Effector memory CD4-positive, alpha-beta T cell (primary cell): ENCODE measurements around the gene JADE2.
A peak's percentile ranks its signal among the peaks of the same experiment; 100 is the strongest.

ENCODE experiments used
- DNase-seq, 3 donors: peaks; one replicate each; pipeline ENCODE4 v3.0.0-alpha.2; 2020
- H3K27ac ChIP-seq: 2 replicates; pipeline ENCODE4 v1.7.0; 2013; ENCODE audit warnings: mild to moderate bottlenecking, low read length, moderate library complexity; ENCODE audit not compliant: insufficient read depth, poor library complexity, severe bottlenecking
- H3K27me3 ChIP-seq: replicated peaks from 2 replicates; pipeline ENCODE4 v1.7.0; 2013; ENCODE audit warnings: mild to moderate bottlenecking, low read length; ENCODE audit not compliant: insufficient read depth, control insufficient read depth, poor library complexity, severe bottlenecking
- H3K36me3 ChIP-seq: 2 replicates; pipeline ENCODE4 v1.7.0; 2013; ENCODE audit warnings: mild to moderate bottlenecking, low read length, moderate library complexity; ENCODE audit not compliant: control insufficient read depth, insufficient read depth
- H3K4me1 ChIP-seq: 2 replicates; pipeline ENCODE4 v1.7.0; 2013; ENCODE audit warnings: low read length, mild to moderate bottlenecking; ENCODE audit not compliant: control insufficient read depth, insufficient read depth, poor library complexity, severe bottlenecking
- H3K4me3 ChIP-seq: 2 replicates; pipeline ENCODE4 v1.7.0; 2013; ENCODE audit warnings: low read length, low read depth, mild to moderate bottlenecking; ENCODE audit not compliant: insufficient read depth, poor library complexity, severe bottlenecking
- H3K9me3 ChIP-seq: 2 replicates; pipeline ENCODE4 v1.7.0; 2013; ENCODE audit warnings: mild to moderate bottlenecking, low read length, moderate library complexity; ENCODE audit not compliant: control insufficient read depth

The JADE2 gene

DNA sequence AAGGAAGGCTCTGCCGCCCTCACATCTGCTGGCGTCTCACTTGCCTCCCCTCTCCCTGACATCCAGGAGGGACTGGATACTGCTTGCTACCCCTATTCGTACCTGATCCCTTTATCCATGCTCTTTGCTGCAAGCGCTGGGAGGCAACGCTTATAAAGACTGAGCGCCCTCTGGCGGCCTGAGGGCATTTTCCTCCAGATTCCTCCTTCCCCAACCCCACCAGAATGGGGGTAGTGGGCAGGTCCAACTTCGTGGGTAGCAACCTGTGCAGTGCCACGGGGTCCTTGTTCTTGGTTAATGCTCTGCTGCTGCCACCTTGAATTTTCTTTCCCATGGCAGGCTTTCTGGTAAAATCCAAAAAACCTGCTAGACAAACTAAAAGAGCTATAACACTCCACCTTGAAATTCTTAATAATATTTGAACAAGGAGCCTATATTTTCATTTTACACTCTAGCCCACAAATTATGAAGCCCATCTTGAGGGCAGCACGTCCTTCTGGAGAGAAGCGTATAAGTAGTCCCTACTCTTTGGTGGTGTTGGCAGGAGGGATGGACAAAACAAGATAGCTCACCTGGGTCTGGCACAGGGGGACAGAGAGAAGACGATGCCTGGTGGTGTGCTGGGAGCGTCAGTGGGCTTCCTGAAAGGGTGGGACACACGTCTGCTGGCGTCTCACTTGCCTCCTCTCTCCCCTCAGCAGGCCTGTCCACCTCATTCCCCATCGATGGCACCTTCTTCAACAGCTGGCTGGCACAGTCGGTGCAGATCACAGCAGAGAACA, 52.5 kb downstream of the JADE2 start:
- DNase-seq = peak; percentile 47 to 60 (median 55)
- Histone ChIP-seq H3K27ac (peak overlapping the region; percentile 14), H3K27me3 (no peaks in the 10 kb centered on the region), H3K9me3 (no peaks in the 10 kb centered on the region), H3K4me1 (no peaks in the 10 kb centered on the region), H3K4me3 (no peak overlapping the region), H3K36me3 (peaks cover 79% of the 10 kb centered on the region)

DNA sequence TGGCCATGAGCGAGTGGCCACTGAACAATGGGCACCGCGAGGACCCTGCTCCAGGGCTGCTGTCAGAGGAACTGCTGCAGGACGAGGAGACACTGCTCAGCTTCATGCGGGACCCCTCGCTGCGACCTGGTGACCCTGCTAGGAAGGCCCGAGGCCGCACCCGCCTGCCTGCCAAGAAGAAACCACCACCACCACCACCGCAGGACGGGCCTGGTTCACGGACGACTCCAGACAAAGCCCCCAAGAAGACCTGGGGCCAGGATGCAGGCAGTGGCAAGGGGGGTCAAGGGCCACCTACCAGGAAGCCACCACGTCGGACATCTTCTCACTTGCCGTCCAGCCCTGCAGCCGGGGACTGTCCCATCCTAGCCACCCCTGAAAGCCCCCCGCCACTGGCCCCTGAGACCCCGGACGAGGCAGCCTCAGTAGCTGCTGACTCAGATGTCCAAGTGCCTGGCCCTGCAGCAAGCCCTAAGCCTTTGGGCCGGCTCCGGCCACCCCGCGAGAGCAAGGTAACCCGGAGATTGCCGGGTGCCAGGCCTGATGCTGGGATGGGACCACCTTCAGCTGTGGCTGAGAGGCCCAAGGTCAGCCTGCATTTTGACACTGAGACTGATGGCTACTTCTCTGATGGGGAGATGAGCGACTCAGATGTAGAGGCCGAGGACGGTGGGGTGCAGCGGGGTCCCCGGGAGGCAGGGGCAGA, 53.3 kb downstream of the JADE2 start:
- no peak for DNase-seq
- H3K9me3 ChIP-seq = no peaks in the 10 kb centered on the region
- no peak overlapping the region for H3K4me3 ChIP-seq
- H3K27me3 ChIP-seq = no peaks in the 10 kb centered on the region
- H3K27ac ChIP-seq = no peak overlapping the region
- no peaks in the 10 kb centered on the region for H3K4me1 ChIP-seq
- H3K36me3 ChIP-seq = peaks cover 72% of the 10 kb centered on the region

DNA sequence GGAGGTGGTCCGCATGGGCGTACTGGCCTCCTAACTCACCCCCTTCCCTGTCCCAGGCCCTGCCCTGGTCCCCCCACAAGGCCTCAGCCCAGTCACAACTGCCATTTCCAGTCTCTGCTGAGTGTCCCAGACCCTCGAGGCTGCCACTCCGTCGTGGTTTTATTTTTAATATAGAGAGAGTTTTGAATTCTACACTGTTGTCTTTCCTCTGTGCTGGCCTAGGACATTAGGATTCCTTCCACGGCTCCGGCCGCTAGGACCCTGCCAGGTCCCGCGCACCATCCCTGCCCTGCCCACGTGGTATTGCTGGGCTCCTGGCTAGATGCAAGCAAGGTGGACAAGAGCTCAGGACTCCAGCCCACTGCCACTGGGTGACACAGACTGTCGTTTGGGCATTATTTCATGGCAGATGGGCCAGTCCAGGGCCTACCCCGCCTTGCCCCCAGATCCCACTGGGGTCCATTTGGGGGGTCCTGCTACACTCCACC, 53.9 kb downstream of the JADE2 start:
- Histone ChIP-seq H3K4me3 (no peak overlapping the region), H3K27ac (no peak overlapping the region), H3K27me3 (no peaks in the 10 kb centered on the region), H3K4me1 (no peaks in the 10 kb centered on the region), H3K9me3 (no peaks in the 10 kb centered on the region), H3K36me3 (peaks cover 66% of the 10 kb centered on the region)
- no peak for DNase-seq

DNA sequence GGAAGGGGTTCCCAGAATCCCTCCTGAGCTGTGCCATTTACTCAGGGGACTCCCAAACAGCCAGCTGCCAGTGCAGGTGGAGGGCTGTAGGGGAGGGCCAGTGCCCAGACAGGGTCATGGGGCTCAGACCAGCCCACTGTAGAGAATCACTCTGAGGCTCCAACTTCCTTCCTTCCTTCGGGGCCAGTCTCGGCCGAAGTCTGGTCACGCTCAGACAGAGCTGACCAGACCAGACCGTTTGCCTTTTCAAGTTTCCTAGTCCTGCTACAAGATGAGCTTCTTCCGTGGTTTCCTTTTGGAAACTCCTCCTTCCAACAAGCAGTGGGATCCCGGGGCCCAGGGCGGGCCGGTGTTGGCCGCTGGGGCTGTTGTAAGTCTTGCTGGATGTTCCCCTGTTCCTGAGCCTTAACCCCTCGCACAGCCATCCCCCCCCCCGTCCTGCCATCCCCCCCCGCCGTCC, 54.6 kb downstream of the JADE2 start:
- Histone ChIP-seq H3K9me3 (no peaks in the 10 kb centered on the region), H3K4me3 (no peak overlapping the region), H3K27me3 (no peaks in the 10 kb centered on the region), H3K4me1 (no peaks in the 10 kb centered on the region), H3K36me3 (peaks cover 59% of the 10 kb centered on the region), H3K27ac (no peak overlapping the region)
- no peak for DNase-seq

DNA sequence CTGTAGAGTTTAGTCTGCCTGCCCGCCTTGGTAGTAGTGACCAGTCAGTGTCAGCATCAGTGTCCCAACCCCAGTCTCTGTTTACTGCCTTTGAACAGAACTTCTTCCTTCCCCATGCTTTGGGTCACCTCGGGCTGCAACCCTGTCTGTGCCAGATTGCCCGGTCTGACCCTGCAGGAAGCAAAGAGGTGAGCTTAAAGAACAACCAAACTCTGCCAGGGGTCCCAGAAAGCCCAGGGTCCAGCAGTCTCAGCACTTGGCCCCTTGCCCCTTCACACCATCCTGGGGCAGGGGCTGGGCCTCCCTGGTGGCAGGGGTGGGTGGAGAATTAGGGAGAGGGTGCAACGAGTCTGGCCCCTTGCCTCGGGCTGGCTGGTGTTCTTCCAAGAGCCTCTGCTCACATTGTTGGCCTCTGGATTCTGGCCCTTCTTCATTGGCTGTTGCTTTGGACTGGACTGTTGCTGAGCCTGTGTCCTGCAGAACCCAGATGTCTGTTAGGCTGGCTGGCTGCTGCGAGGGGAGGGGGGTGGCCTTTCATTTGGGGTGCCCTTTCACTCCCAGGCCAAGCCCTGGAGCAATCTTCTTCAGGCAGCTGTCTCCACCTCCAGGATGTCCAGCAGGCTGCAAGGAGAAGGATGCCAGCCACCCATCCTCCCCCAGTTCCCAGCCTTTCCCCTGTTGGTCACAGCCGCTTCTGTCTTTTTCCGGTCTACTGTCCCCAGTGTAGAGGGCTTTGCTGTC, 55.9 kb downstream of the JADE2 start:
- Histone ChIP-seq H3K27me3 (no peaks in the 10 kb centered on the region), H3K36me3 (peaks cover 45% of the 10 kb centered on the region), H3K4me1 (no peaks in the 10 kb centered on the region), H3K9me3 (no peaks in the 10 kb centered on the region), H3K27ac (no peak overlapping the region), H3K4me3 (no peak overlapping the region)
- DNase-seq = no peak

DNA sequence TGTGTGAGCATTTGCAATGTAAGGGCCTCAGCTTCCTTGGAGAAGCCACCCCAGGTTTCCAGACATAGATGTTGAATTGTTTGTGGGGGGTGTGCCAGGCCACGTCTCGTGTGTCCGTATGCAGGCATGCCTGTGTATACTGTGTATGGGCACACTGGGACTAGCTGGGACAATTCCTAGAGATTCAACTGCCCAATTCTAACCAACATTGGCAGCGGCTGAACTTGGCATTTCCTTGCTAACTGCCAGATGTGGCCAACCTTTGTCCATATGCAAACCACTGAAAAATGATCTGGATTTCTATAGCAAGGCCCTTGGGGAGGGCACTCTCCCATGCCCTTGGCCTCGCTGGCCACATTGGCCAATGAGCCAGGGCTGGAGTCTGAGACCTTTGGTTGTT, 56.8 kb downstream of the JADE2 start:
- no peak for DNase-seq
- Histone ChIP-seq H3K4me1 (peaks cover 5% of the 10 kb centered on the region), H3K27ac (no peak overlapping the region), H3K4me3 (no peak overlapping the region), H3K9me3 (no peaks in the 10 kb centered on the region), H3K36me3 (peaks cover 36% of the 10 kb centered on the region), H3K27me3 (no peaks in the 10 kb centered on the region)

DNA sequence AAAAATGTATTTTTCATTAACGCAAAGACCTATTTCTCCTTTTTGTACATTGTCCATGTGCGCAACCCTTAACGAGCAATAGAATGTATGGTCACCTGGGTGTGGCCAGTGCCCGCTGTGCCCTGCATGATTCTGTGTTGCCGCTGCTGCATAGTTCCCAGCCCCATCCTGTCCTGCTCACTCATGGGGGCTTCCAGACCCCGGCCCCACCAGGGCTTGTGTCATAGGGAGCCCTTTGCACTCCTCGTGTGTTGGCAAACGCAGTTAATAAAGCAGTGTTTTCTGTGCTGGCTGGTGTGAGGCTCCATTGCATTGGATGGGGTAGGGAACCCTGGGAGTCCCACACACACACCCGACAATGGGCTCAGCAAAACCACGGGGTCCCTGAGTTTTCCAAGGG, 57.5 kb downstream of the JADE2 start:
- Histone ChIP-seq H3K9me3 (no peaks in the 10 kb centered on the region), H3K4me1 (peaks cover 5% of the 10 kb centered on the region), H3K27me3 (no peaks in the 10 kb centered on the region), H3K36me3 (peaks cover 30% of the 10 kb centered on the region), H3K27ac (no peak overlapping the region), H3K4me3 (no peak overlapping the region)
- DNase-seq = no peak

DNA sequence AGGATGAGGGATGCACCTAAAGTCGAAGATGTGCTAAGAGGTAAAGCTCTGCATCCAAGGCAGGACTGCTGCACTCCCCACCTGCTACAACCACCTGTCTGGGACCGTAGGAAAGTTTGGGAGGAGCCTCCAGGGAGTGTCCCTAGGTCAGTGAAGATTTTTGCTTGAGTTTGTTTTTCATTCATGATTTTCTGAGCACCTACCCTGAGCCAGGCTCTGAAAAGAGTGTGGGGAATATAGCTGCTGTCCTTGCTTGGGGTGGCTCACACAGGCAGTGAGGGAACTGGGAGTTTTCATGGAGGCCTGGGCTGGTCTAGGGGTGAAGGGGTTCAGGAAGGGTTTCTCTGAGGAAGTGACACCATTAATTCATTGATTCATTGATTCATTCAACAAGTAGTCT, 58.3 kb downstream of the JADE2 start:
- peaks cover 5% of the 10 kb centered on the region for H3K4me1 ChIP-seq
- no peaks in the 10 kb centered on the region for H3K9me3 ChIP-seq
- peaks cover 22% of the 10 kb centered on the region for H3K36me3 ChIP-seq
- no peak for DNase-seq
- no peak overlapping the region for H3K4me3 ChIP-seq
- H3K27me3 ChIP-seq = no peaks in the 10 kb centered on the region
- H3K27ac ChIP-seq = no peak overlapping the region

DNA sequence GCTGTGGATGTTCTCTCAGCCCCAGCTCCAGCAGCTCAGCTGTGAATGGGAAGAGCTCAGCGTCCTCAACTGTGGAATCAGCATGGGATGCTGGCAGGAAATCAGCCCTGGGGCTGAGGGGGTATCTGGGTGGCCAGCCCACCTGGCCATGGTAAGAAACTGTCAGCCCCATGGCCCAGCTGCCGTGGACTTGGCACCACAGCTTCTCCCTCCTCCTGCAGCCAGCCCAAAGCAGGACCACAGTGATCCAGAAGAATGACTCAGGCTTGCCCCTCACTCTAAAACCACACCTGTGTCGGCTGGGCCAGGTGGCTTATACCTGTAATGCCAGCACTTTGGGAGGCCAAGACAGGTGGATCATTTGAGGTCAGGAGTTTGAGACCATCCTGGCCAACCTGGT, 59.2 kb downstream of the JADE2 start:
- no peaks in the 10 kb centered on the region for H3K9me3 ChIP-seq
- H3K4me3 ChIP-seq = no peak overlapping the region
- DNase-seq = no peak
- peaks cover 5% of the 10 kb centered on the region for H3K4me1 ChIP-seq
- no peak overlapping the region for H3K27ac ChIP-seq
- peaks cover 13% of the 10 kb centered on the region for H3K36me3 ChIP-seq
- no peaks in the 10 kb centered on the region for H3K27me3 ChIP-seq
